K562 (cell line): Measurements from ENCODE around the gene MLX. TPM values are rescaled to one million over a fixed set of nuclear protein-coding genes. Genes with fewer than 3 reads are reported as not detected.
A peak's percentile ranks its signal among the peaks of the same experiment; 100 is the strongest.

Source experiments
- ATAC-seq: fragments of 200-7000 bp; cut with Tn5 transposase; 3 replicates; pipeline ENCODE4 v1.9.1; 2020; ENCODE audit warnings: moderate library complexity
- BruUV-seq: library from RNA; stranded (reverse); fragments of 400-500 nt; replicated peaks from 2 replicates; lab custom pipeline; 2021; lab: Mats Ljungman, UMichigan
- CTCF ChIA-PET: fragments of 300-600 bp; formaldehyde crosslinking; extraction: SDS; loops from one replicate; lab custom pipeline; 2021; ENCODE audit warnings: low intra/inter-chr PET ratio; lab: Yijun Ruan, JAX
- POLR2A ChIA-PET: fragments of 300-600, 350-650 bp; sonication (Branson Sonifier 250); formaldehyde crosslinking; extraction: SDS; loops from one replicate; lab custom pipeline; 2021; ENCODE audit warnings: antibody characterized with exemption, inconsistent platforms; lab: Yijun Ruan, JAX
- DNase-seq, 4 experiments: peaks; one replicate each; pipeline versions ENCODE4 v3.0.0 to v3.0.0-alpha.2; 2011 to 2018; ENCODE audit warnings: low spot score in 3 of 4, mixed read lengths in 3 of 4; ENCODE audit errors: extremely low read depth in 1 of 4
- FAIRE-seq: peaks from 2 replicates; lab custom pipeline; 2011; peaks lifted over from hg19 to GRCh38; lab: Jason Lieb, UNC
- H2AFZ ChIP-seq: 2 replicates; pipeline ENCODE4 v1.6.0; 2011; ENCODE audit warnings: low read depth, low read length, control low read depth, inconsistent platforms
- H3K27ac ChIP-seq: fragments of 200-600 bp; 3 replicates; pipeline ENCODE4 v1.8.0; 2011; ENCODE audit warnings: low read depth, mild to moderate bottlenecking, control low read depth, inconsistent platforms, low read length, moderate library complexity, mixed read lengths; ENCODE audit errors: extremely low read depth
- H3K27me3 ChIP-seq, 2 experiments: fragments of 300-600 bp in 1 of 2; 2 replicates in 1 of 2; 3 replicates in 1 of 2; pipeline versions ENCODE4 v1.6.0 to v1.8.0; 2011; ENCODE audit warnings: inconsistent platforms in 2 of 2, low read length in 2 of 2, mild to moderate bottlenecking in 1 of 2, mixed read lengths in 1 of 2, moderate library complexity in 1 of 2; ENCODE audit not compliant: control insufficient read depth in 2 of 2, insufficient read depth in 2 of 2
- H3K36me3 ChIP-seq: fragments of 300-600 bp; 3 replicates; pipeline ENCODE4 v1.8.0; 2011; ENCODE audit warnings: mild to moderate bottlenecking, low read length, inconsistent platforms; ENCODE audit not compliant: control insufficient read depth, insufficient read depth
- H3K4me1 ChIP-seq, 2 experiments: fragments of 200-600 bp in 1 of 2; replicated peaks in 1 of 2; 2 replicates in 1 of 2; 3 replicates in 1 of 2; pipeline versions ENCODE4 v1.5.1 to v1.8.0; 2011; ENCODE audit warnings: inconsistent platforms in 2 of 2, low read length in 2 of 2, mild to moderate bottlenecking in 1 of 2, mixed read lengths in 1 of 2, moderate library complexity in 1 of 2; ENCODE audit not compliant: control insufficient read depth in 2 of 2, insufficient read depth in 2 of 2
- H3K4me2 ChIP-seq: 2 replicates; pipeline ENCODE4 v1.6.1; 2011; ENCODE audit warnings: low read length, control low read depth, inconsistent platforms, mixed read lengths; ENCODE audit not compliant: insufficient read depth
- H3K4me3 ChIP-seq: fragments of 200-600 bp; sonication (generic), shearing (Covaris generic); 2 replicates; pipeline ENCODE4 v1.5.1; 2016; ENCODE audit warnings: control low read depth, inconsistent platforms
- H3K79me2 ChIP-seq: fragments of 200-600 bp; 3 replicates; pipeline ENCODE4 v1.8.0; 2011; ENCODE audit warnings: low read length, inconsistent platforms; ENCODE audit not compliant: control insufficient read depth, insufficient read depth
- H3K9ac ChIP-seq, 2 experiments: 2 replicates each; pipeline versions ENCODE4 v1.6.0 to v1.6.1; 2011; ENCODE audit warnings: low read depth in 2 of 2, low read length in 2 of 2, control low read depth in 1 of 2, inconsistent platforms in 1 of 2, mild to moderate bottlenecking in 1 of 2, mixed read lengths in 1 of 2; ENCODE audit not compliant: insufficient read depth in 1 of 2
- H3K9me1 ChIP-seq: one replicate; pipeline ENCODE4 v1.6.0; 2011; ENCODE audit warnings: inconsistent platforms, mild to moderate bottlenecking, low read length, moderate library complexity; ENCODE audit not compliant: control insufficient read depth, insufficient read depth
- H3K9me3 ChIP-seq: replicated peaks from 2 replicates; pipeline ENCODE4 v1.5.1; 2011; ENCODE audit warnings: low read depth, low read length, inconsistent platforms; ENCODE audit not compliant: control insufficient read depth, insufficient read depth
- H4K20me1 ChIP-seq: replicated peaks from 2 replicates; pipeline ENCODE4 v1.6.1; 2011; ENCODE audit warnings: low read length, inconsistent platforms, mixed read lengths; ENCODE audit not compliant: control insufficient read depth, insufficient read depth
- CREB5 ChIP-seq: fragments of 250-450 bp; sonication (Bioruptor Pico); IDR thresholded peaks from 2 replicates; pipeline ENCODE4 v1.5.0; 2020; ENCODE audit warnings: mild to moderate bottlenecking
- CREM ChIP-seq: IDR thresholded peaks from 2 replicates; pipeline ENCODE4 v1.6.1; 2014; ENCODE audit warnings: antibody characterized with exemption, low read depth
- DACH1 ChIP-seq: fragments of 450-650 bp; IDR thresholded peaks from 2 replicates; pipeline ENCODE4 v1.6.1; 2018; ENCODE audit not compliant: partially characterized antibody
- GATAD2A ChIP-seq: fragments of 450-650 bp; IDR thresholded peaks from 2 replicates; pipeline ENCODE4 v1.6.1; 2017
- HMGXB4 ChIP-seq: sonication (generic); formaldehyde crosslinking; IDR thresholded peaks from 2 replicates; pipeline ENCODE4 v1.8.1; 2023; ENCODE audit warnings: mild to moderate bottlenecking, missing genetic modification reagents
- MYBL2 ChIP-seq, 2 experiments: fragments of 450-650 bp in 1 of 2; sonication (generic) in 1 of 2; formaldehyde crosslinking in 1 of 2; IDR thresholded peaks; 2 replicates each; pipeline versions ENCODE4 v1.6.1 to v1.8.1; 2017 to 2022; ENCODE audit warnings: borderline replicate concordance in 1 of 2, inconsistent platforms in 1 of 2, low read depth in 1 of 2, mild to moderate bottlenecking in 1 of 2, missing genetic modification reagents in 1 of 2, moderate library complexity in 1 of 2
- PTTG1 ChIP-seq: fragments of 450-650 bp; IDR thresholded peaks from 2 replicates; pipeline ENCODE4 v1.6.1; 2016; ENCODE audit warnings: low read depth, mild to moderate bottlenecking, missing genetic modification characterization, missing compliant biosample characterization
- SIRT6 ChIP-seq: IDR thresholded peaks from one replicate; pipeline ENCODE4 v1.6.1; 2012; ENCODE audit warnings: low read depth, mild to moderate bottlenecking, control low read depth, inconsistent platforms, low read length, moderate library complexity
- SREBF2 ChIP-seq: sonication (generic); formaldehyde crosslinking; IDR thresholded peaks from 2 replicates; pipeline ENCODE4 v1.4.0; 2020; ENCODE audit warnings: mild to moderate bottlenecking, missing genetic modification reagents
- SUPT5H ChIP-seq: fragments of 450-650 bp; IDR thresholded peaks from 2 replicates; pipeline ENCODE4 v1.6.1; 2016
- TSHZ1 ChIP-seq: fragments of 250-450 bp; sonication (Bioruptor Pico); IDR thresholded peaks from 2 replicates; pipeline ENCODE4 v1.4.0; 2020; ENCODE audit warnings: mild to moderate bottlenecking, moderate library complexity
- ZBTB7A ChIP-seq: IDR thresholded peaks from 2 replicates; pipeline ENCODE4 v1.6.1; 2011; ENCODE audit warnings: low read depth, mild to moderate bottlenecking, low read length, moderate library complexity, borderline replicate concordance; ENCODE audit not compliant: control insufficient read depth
- ZNF133 ChIP-seq: fragments of 250-450 bp; sonication (Bioruptor Pico); IDR thresholded peaks from 2 replicates; pipeline ENCODE4 v1.4.0; 2020; ENCODE audit warnings: mild to moderate bottlenecking
- ZNF146 ChIP-seq: IDR thresholded peaks from one replicate; pipeline ENCODE4 v1.6.1; 2018; ENCODE audit warnings: missing compliant biosample characterization; ENCODE audit not compliant: unreplicated experiment
- WGBS: fragments of 100-300 bp; shearing (Covaris generic); methylation state at CpG from one replicate; pipeline ENCODE4 v1.1.6; 2016; ENCODE audit warnings: low coverage, mixed read lengths; ENCODE audit not compliant: insufficient coverage; ENCODE audit errors: missing lambda C conversion rate; 5-methylcytosine and 5-hydroxymethylcytosine counted together
- in situ Hi-C: fragments of 300-500 bp; cut with MboI; formaldehyde crosslinking; loops from 4 replicates; pipeline ENCODE4 v1.15.0; 2018; ENCODE audit warnings: inconsistent platforms, mixed read lengths
- intact Hi-C: fragments of 100-400 bp; cut with micrococcal nuclease; formaldehyde crosslinking; loops from 2 replicates; pipeline ENCODE4 v1.14.2; 2022
- polyA plus RNA-seq, 8 experiments: library from polyadenylated mRNA; depleted of rRNA in 4 of 8; stranded (reverse) in 5 of 8; unstranded in 3 of 8; fragments of >200 nt; fragmentation: Nextera tagmentation in 2 of 8; fragmentation: Illumina TruSeq in 1 of 8; extraction: Ambion mirVana in 2 of 8; extraction: Trizol in 1 of 8; gene quantifications; 2 replicates each; pipeline versions ENCODE4 v1.2.1 to v1.2.3, GENCODE V29; 2011 to 2014; ENCODE audit warnings: inconsistent platforms in 1 of 8, missing spikeins in 1 of 8
- total RNA-seq, 7 experiments: library from RNA; depleted of rRNA in 6 of 7; stranded (reverse); fragments of >200 nt in 6 of 7; fragmentation: Illumina TruSeq in 2 of 7; extraction: Trizol in 2 of 7; gene quantifications; 2 replicates each; pipeline versions ENCODE4 v1.2.1 to v1.2.3, GENCODE V29; 2011 to 2021; ENCODE audit warnings: low replicate concordance in 1 of 7

MLX gene
- total and polyA plus RNA-seq, 9 of the 15 experiments (the other 6 are each of a cell fraction or from before 2014, with no cell fraction given) = 42.9 to 100 (median 58.9) TPM

GRCh38 chr17:42562388-42563142, 4.3 kb upstream of the MLX start:
- H3K9me3 ChIP-seq = no peaks in the 10 kb centered on the region
- H3K36me3 ChIP-seq = peaks cover 38% of the 10 kb centered on the region
- FAIRE-seq = no peak
- no peaks in the 10 kb centered on the region for H3K27me3 ChIP-seq
- H4K20me1 ChIP-seq = no peaks in the 10 kb centered on the region
- peak overlapping the region; percentile 74 for H3K4me3 ChIP-seq
- CTCF ChIA-PET = no interaction called here
- ATAC-seq = peak; percentile 25
- H3K79me2 ChIP-seq = peaks cover 41% of the 10 kb centered on the region
- peak overlapping the region; percentile 88 for H3K27ac ChIP-seq
- in situ Hi-C loops = no loop called here
- under 1% methylated on average over 45 of the region's 48 CpGs for WGBS
- POLR2A ChIA-PET = interaction anchor here (0.6 to 8.3 kb wide), 5 partner anchors 11 to 116 kb away, joined by 3 to 58 read pairs (median 4); partner anchors contain the start of gene PSMC3IP
- peak; percentile 53 to 67 (median 63) for DNase-seq
- peaks cover 21 to 60% of the 10 kb centered on the region in 2 experiments for H3K4me1 ChIP-seq
- H3K9me1 ChIP-seq = no peaks in the 10 kb centered on the region
- TSS peak; percentile 65 for BruUV-seq
- no peak overlapping the region for H2AFZ ChIP-seq
- H3K9ac ChIP-seq = peak overlapping the region; percentile 93 to 99
- intact Hi-C loops = no loop called here
- peak overlapping the region; percentile 92 for H3K4me2 ChIP-seq
- TF ChIP-seq GATAD2A = no peak
- no peak for TF ChIP-seq PTTG1
- TF ChIP-seq ZBTB7A = 0 out of 2 replicates have a peak, but pooled peaks have one; percentile 24
- TF ChIP-seq CREB5 (CRISPR knock-in tag) = no peak
- TF ChIP-seq SIRT6 = no peak
- peak; percentile 72; the same call in 1 of the 2 replicates for TF ChIP-seq HMGXB4
- TF ChIP-seq ZNF133 (CRISPR knock-in tag) = no peak
- TF ChIP-seq TSHZ1 = no peak
- TF ChIP-seq ZNF146 (CRISPR knock-in tag) = peak; percentile 17
- no peak for TF ChIP-seq SREBF2 (CRISPR knock-in tag)
- no peak for TF ChIP-seq SUPT5H
- TF ChIP-seq DACH1 = peak; percentile 81
- peak; percentile 50 for TF ChIP-seq CREM
- TF ChIP-seq MYBL2 (IDR thresholded peaks at IDR 0.05; ENCODE audit: low read depth) = no peak
- no peak for TF ChIP-seq MYBL2 (CRISPR knock-in tag; IDR thresholded peaks at IDR 0.05; ENCODE audit: borderline replicate concordance)
